ENCODE results near the gene OTOG.

GRCh38 chr11:17639781-17640180 lies 92.7 kb downstream of the OTOG start:
- TF ChIP-seq, protein P1, sequence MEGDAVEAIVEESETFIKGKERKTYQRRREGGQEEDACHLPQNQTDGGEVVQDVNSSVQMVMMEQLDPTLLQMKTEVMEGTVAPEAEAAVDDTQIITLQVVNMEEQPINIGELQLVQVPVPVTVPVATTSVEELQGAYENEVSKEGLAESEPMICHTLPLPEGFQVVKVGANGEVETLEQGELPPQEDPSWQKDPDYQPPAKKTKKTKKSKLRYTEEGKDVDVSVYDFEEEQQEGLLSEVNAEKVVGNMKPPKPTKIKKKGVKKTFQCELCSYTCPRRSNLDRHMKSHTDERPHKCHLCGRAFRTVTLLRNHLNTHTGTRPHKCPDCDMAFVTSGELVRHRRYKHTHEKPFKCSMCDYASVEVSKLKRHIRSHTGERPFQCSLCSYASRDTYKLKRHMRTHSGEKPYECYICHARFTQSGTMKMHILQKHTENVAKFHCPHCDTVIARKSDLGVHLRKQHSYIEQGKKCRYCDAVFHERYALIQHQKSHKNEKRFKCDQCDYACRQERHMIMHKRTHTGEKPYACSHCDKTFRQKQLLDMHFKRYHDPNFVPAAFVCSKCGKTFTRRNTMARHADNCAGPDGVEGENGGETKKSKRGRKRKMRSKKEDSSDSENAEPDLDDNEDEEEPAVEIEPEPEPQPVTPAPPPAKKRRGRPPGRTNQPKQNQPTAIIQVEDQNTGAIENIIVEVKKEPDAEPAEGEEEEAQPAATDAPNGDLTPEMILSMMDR (IDR thresholded peaks at IDR 0.05), result no peak
- no peak for TF ChIP-seq EZH2phosphoT487 (IDR thresholded peaks at IDR 0.05)

Data from neural progenitor cell (in vitro differentiated cells).